ENCODE data around the gene SRM.

Gene SRM

DNA sequence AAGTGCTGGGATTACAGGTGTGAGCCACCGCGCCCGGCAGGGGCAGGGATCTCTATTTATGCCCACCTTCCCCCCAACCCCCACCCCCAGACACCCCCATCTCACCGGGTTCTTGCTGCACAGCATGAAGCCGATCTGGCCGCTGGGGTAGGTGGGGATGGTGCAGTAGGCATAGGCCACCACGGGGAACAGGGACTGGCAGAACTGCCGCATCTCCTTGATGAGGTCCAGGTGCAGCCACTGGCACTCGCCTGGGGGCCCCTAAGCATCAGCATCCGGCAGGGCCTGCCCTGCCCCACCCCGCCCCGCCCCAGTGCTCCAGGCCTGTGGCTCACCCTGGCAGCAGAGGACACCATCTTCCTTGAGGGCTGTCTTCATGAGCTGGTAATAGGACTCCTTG lies 4.1 kb downstream of the SRM start:
- Histone ChIP-seq H3K4me1 (no peaks in the 10 kb centered on the region), H3K79me2 (no peaks in the 10 kb centered on the region), H3K9ac (no peak overlapping the region), H3K27ac (no peak overlapping the region), H3K27me3 (ENCODE audit: control insufficient read depth, insufficient read depth, low read length) (no peaks in the 10 kb centered on the region), H3K4me3 (ENCODE audit: low read depth, low read length) (no peak overlapping the region), H2AFZ (no peak overlapping the region), H3K9me3 (ENCODE audit: control insufficient read depth, low read length) (no peaks in the 10 kb centered on the region), H3K4me2 (ENCODE audit: low read length) (no peak overlapping the region), H3K36me3 (ENCODE audit: control insufficient read depth, insufficient read depth, low read length) (no peaks in the 10 kb centered on the region)
- TF ChIP-seq, protein P1, sequence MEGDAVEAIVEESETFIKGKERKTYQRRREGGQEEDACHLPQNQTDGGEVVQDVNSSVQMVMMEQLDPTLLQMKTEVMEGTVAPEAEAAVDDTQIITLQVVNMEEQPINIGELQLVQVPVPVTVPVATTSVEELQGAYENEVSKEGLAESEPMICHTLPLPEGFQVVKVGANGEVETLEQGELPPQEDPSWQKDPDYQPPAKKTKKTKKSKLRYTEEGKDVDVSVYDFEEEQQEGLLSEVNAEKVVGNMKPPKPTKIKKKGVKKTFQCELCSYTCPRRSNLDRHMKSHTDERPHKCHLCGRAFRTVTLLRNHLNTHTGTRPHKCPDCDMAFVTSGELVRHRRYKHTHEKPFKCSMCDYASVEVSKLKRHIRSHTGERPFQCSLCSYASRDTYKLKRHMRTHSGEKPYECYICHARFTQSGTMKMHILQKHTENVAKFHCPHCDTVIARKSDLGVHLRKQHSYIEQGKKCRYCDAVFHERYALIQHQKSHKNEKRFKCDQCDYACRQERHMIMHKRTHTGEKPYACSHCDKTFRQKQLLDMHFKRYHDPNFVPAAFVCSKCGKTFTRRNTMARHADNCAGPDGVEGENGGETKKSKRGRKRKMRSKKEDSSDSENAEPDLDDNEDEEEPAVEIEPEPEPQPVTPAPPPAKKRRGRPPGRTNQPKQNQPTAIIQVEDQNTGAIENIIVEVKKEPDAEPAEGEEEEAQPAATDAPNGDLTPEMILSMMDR (IDR thresholded peaks at IDR 0.05), result no peak

DNA sequence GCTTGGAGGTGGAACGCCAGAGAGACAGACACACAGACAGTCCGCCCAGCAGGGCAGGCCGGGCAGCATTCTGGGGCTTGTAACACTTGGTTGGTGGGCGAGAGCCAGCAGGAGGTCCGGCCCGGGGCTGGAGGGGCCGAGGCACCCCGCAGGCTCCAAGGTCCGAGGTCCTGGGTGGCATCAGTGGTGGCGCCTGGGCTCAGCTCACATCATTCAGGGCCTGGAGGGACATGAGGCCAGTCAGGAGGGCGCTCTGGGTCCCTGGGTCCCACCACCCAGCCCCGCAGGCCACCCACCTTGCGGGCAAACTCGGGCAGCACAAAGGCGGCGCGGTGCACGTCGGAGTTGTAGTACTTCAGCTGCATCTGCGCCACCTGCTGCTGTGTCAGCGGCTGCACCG lies 5.2 kb downstream of the SRM start:
- TF ChIP-seq, protein P1 (IDR thresholded peaks at IDR 0.05), result no peak
- Histone ChIP-seq H3K27me3 (ENCODE audit: control insufficient read depth, insufficient read depth, low read length) (no peaks in the 10 kb centered on the region), H3K36me3 (ENCODE audit: control insufficient read depth, insufficient read depth, low read length) (no peaks in the 10 kb centered on the region), H2AFZ (no peak overlapping the region), H3K79me2 (no peaks in the 10 kb centered on the region), H3K4me2 (ENCODE audit: low read length) (no peak overlapping the region), H3K4me1 (no peaks in the 10 kb centered on the region), H3K9ac (no peak overlapping the region), H3K4me3 (ENCODE audit: low read depth, low read length) (no peak overlapping the region), H3K27ac (no peak overlapping the region), H3K9me3 (ENCODE audit: control insufficient read depth, low read length) (no peaks in the 10 kb centered on the region)

DNA sequence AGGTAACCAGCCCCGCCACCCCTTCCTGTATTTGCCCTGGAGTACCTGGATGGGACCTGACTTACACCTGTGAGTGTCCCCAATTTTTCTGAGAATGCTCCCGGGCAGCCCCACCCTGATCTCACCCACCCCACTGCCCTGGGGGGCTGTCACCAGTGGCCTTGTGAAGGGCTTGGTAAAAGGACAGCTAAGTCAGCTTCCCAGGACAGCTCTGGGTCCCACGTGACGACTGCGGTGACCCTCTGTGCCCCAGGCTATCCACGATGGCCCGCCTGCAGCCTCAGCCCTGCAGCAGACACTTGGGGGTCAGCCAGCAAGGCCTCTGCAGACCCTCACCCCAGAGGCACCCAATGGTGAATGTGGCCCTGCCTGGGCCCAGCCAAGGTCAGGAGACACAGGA lies 5.6 kb downstream of the SRM start:
- Histone ChIP-seq H3K9me3 (ENCODE audit: control insufficient read depth, low read length) (no peaks in the 10 kb centered on the region), H3K36me3 (ENCODE audit: control insufficient read depth, insufficient read depth, low read length) (no peaks in the 10 kb centered on the region), H3K79me2 (no peaks in the 10 kb centered on the region), H3K4me3 (ENCODE audit: low read depth, low read length) (no peak overlapping the region), H3K4me2 (ENCODE audit: low read length) (no peak overlapping the region), H2AFZ (no peak overlapping the region), H3K27me3 (ENCODE audit: control insufficient read depth, insufficient read depth, low read length) (no peaks in the 10 kb centered on the region), H3K9ac (no peak overlapping the region), H3K27ac (no peak overlapping the region), H3K4me1 (no peaks in the 10 kb centered on the region)
- TF ChIP-seq, protein P1 (IDR thresholded peaks at IDR 0.05), result no peak

DNA sequence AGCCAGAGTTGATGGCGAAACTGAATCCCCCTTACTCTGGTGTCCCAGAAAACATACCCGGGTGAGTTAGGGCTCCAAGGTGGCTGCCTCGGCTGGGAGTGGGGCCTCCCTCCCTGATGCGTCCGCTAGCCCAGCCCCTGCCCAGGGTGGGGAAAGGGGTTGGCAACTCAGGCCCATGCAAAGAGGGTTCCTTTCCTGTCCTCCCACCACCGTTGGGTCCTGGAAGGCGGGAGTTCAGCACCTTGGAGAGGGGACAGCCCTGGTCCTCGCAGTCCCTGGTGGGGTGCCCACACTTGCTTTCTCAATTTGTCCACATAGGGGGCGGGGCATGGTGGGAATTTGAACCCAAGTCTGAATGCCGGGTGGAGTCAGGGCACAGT lies 6.1 kb downstream of the SRM start:
- H3K4me3 ChIP-seq (ENCODE audit: low read depth, low read length), result no peak overlapping the region
- H3K9ac ChIP-seq, result no peak overlapping the region
- H3K79me2 ChIP-seq, result no peaks in the 10 kb centered on the region
- no peaks in the 10 kb centered on the region for H3K4me1 ChIP-seq
- no peaks in the 10 kb centered on the region for H3K27me3 ChIP-seq (ENCODE audit: control insufficient read depth, insufficient read depth, low read length)
- no peak overlapping the region for H2AFZ ChIP-seq
- H3K27ac ChIP-seq, result no peak overlapping the region
- no peaks in the 10 kb centered on the region for H3K36me3 ChIP-seq (ENCODE audit: control insufficient read depth, insufficient read depth, low read length)
- no peak overlapping the region for H3K4me2 ChIP-seq (ENCODE audit: low read length)
- no peaks in the 10 kb centered on the region for H3K9me3 ChIP-seq (ENCODE audit: control insufficient read depth, low read length)
- TF ChIP-seq, protein P1 (IDR thresholded peaks at IDR 0.05), result no peak

DNA sequence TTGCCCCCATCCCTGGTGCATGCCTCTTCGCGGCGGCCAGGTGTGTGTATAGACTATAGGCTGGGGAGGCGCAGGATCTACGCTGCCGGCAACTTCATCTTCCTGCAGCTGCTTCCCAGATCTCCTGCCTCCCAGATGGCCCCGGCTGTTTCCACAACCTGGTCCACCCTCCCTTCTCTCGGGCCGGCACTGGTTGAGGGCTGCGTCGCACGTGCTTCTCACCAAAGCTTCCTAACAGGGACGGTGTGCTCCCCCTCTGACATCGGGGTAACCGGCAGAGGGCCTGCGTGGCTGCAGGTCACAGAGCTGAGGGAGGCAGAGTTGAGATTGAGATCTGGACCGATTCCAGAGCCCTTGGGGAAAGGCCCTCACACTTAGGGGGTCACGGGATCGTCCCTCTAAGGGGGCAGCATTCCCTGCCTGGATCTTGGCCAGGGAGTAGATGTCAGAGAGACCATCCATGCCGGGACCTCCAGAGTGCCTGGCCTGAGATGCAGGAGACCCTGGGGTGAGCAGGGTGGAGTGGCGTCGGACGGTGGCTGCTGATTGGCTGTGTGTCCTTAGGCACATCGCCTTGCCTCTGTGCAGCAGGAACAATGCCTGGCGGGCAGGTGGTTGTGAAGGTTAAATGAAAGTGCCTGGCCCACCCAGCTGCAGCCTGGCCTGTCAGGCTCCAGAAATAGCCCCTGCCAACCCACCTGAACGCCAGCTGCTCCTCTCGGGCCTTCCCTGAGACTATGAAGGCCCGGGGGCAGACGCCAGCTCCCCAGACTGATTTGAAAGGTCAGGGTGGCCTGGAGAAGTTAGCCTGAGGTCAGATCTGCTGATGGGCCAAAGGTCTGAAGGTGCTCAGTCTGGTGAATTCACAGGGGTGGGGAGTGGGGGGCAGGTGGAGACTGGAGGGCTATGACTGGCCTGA lies 6.7 kb downstream of the SRM start:
- Histone ChIP-seq H3K4me2 (ENCODE audit: low read length) (no peak overlapping the region), H3K9ac (no peak overlapping the region), H2AFZ (no peak overlapping the region), H3K4me1 (no peaks in the 10 kb centered on the region), H3K9me3 (ENCODE audit: control insufficient read depth, low read length) (no peaks in the 10 kb centered on the region), H3K79me2 (no peaks in the 10 kb centered on the region), H3K27ac (no peak overlapping the region), H3K36me3 (ENCODE audit: control insufficient read depth, insufficient read depth, low read length) (no peaks in the 10 kb centered on the region), H3K4me3 (ENCODE audit: low read depth, low read length) (no peak overlapping the region), H3K27me3 (ENCODE audit: control insufficient read depth, insufficient read depth, low read length) (no peaks in the 10 kb centered on the region)
- TF ChIP-seq, protein P1 (IDR thresholded peaks at IDR 0.05), result no peak

All from parathyroid adenoma (tissue), 2 donors.